ENCODE results near the gene MCTP1.

MCTP1 gene

DNA sequence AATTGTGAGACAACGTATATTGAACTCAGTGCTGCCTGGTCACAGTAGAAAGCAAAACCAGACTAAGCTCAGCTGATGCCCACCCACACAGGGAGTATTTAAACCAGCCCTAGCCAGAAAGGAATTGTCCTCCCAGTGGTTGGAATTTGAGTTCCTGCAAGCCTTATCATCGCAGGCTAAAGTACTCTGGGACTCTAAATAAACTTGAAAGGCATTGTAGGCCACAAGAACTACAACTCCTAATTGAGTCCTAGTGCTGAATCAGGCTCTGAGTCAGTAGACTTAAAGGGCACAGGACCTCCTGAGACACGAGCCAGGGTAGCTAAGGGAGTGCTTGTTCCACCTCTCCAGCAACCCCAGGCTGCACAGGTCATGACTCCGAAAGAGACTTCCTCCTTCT lies 171.4 kb downstream of the MCTP1 start:
- no peak for DNase-seq

DNA sequence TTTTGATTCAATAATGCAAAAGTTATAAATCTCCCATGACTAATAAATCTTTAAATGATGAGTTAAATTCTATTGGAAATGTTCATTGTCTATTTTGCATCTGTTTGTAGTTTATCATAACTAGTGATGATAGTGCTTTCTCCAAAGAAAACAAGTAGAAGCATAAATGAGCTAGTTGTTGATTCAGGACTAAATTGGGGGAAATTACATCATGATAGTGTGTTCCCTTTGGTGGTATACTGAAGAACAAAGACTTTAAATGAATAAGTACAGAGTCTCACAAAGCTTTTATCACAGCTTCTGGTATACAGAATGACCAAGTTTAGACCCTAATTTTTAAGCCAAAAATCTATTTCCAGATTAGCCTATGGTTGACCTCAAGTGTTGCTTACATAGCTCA lies 173.8 kb downstream of the MCTP1 start:
- DNase-seq: no peak

DNA sequence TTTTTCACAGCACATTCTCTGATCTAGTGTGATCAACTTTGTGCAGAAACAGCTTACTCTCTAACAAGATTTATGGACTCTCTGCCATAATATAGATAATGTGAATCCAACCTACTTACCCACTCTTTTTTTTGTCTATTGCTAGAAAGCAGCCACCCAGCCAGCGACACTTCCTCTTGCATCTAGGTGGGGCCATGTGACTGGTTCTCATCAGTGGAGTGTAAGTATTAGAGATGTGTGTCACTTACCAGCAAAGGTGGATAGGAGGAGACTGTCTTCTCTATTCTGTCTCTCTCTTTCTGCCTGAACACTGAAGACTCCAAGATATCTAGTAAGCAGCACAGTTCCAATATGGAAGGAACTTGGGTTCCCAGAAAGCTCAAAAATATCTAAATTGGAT lies 174.8 kb downstream of the MCTP1 start:
- no peak for DNase-seq

DNA sequence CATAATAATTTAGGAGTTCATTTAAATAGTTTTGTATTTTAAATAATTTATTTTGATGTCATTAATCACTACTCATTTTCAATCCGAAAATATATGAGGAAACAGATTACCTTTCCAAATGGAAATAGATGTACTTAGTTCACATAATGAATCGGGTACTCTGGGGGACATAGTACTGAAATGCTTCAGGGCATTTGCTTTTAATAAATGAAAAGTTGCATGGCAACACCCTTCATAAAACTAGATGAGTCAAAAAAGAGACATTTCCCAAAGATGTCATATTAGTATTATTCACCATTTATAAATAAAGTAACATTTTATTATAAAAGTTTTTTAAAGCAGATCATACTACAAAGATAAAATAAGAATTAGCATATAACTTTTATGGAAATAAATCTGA lies 177.8 kb downstream of the MCTP1 start:
- no peak for DNase-seq

DNA sequence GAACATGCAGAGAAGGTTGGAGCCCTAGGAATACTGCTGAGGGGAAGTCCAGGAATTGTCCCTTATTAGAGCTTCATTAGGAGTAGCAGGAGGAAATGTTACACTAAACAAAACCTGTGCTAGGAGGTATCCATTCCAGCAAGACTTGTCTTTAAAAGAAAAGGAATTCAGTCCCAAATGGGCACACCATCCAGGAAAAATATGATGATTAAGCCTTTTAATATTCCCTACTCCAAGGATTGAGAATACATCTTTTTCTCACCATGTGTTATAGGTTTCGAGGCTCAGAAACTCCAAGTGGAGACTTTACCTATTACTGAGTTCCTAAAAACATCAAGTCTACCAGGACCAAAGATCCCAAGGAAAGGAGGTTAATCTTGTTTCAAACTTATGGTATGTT lies 179.3 kb downstream of the MCTP1 start:
- no peak for DNase-seq

DNA sequence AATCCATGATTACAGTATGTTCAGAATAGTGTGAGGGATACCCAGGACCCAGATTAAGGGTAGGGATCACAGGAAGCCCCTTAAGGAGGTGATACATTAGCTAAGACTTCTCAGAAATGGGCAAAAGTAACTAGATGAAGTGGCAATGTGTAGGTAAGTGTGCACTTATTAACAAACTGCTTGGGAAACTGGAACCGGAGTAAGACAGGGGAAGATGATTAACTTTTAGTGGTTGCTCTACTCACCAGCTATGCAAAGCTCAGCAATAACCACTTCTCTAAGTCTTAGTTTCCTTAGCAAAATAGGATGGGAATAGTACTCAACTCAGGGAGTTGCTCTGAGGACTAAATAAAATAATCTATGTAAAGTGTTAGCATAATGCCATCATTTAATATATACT lies 182.2 kb downstream of the MCTP1 start:
- no peak for DNase-seq

DNA sequence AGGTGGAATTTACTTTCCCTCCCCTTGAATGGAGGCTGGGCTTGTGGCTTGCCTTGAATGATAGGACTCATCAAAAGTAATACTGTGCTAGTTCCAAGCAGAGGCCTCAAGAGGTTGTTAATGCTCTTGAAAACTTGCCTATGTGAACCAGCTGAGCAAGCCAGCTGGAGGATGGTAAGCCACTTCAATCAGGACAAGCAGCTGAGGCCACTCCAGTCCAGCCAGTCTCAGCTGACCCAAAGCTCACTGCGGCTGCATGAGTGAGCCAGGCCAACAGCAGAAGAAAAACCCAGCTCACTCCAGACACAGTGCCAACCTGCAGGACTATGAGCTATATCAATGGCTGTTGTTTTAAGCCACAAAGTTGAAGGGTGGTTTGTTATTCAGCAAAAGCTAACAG lies 182.8 kb downstream of the MCTP1 start:
- no peak for DNase-seq

DNA sequence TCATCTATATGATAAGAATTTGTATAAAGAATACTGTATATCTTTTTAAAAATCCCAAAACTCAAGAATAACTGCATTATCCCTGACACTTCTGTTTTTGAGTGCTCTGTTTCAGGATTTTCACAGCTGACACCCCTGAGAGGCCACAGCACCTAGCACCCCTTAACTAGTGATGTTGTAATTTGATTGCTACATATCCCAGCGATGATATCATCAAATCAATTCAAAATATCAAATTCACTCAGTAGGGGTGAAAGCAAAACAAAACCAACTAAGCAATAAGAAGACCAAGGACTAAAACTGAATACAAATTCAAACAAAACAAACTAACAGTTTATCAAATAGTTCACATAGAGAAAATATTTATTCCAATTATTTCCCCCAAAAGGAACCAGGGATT lies 184.3 kb downstream of the MCTP1 start:
- no peak for DNase-seq

DNA sequence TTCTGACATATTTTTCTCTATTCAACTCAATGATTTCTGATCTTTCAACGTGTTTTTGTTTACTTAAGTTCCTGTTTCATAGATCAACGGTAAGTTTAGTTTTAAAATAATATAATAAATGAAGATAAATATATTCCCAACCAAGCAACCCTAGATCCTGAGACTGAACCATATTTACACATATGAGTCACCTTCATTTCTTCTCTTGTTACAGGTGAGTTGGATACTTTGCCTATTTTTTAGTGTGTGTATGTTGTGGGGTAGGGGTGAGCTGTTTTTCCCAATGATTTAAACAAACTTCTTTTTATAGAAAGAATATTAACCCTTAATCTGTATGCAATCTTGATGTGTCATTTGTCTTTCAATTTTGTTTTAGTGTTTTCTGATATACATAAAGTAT lies 186.9 kb downstream of the MCTP1 start:
- no peak for DNase-seq

DNA sequence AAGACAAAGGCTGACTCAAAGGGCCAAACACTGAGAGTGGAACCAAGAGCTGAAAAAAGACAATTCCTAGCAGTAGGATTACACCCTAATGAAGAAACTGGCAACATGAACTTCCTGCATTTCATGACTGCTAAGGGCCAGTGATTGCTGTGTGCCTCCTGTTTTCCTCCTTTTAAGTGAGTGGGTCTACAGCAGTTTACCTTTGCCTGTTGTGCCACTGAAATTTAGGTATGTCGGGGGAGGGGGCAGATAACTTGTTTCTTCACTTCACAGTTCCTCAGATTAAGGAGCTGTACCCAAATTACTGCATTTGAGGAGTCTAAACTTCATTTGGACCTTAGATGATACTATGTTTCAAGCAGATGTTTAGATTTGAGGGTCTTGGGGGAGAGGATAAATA lies 191.7 kb downstream of the MCTP1 start:
- no peak for DNase-seq

DNA sequence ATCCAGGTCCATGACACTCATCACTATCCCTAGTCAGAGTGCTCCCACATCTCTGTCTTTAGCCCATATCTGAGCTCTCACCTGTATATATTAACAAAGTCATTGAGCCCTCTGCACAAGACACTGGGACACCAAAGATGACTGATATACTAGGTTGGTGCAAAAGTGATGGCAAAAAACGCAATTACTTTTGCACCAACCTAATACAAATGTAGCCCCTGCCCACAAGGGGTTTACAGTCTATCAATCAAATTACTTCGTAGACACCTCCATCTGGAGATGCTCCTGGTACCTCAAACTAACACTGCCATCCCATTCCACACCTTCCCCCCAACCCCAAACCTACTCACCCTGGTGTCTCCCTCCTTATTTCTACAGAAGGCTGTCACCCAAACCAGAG lies 194.1 kb downstream of the MCTP1 start:
- no peak for DNase-seq

DNA sequence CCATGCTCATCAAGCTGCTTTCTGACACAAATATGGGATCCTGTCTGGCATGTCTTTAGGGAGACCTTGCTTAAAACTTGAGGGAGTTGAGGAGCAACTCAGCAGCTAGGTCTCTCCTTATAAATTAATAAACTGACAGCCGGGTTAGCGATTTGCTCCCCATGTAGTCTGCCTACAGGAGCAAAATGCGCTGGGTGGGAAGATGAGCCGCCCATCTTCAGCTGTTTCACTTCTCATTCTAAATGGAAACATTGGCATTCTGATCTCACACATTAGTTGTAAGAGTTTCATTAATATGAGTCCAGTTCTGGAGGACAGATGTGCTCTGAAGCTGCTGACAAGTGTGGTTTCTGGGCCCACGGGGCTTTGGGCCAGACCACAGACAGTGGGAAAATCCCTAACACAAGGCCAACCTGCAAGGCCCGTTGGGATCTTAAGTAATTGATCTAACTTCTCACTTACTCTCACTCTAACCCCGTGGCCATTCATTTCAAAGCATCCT lies 197.0 kb downstream of the MCTP1 start:
- DNase-seq: no peak

DNA sequence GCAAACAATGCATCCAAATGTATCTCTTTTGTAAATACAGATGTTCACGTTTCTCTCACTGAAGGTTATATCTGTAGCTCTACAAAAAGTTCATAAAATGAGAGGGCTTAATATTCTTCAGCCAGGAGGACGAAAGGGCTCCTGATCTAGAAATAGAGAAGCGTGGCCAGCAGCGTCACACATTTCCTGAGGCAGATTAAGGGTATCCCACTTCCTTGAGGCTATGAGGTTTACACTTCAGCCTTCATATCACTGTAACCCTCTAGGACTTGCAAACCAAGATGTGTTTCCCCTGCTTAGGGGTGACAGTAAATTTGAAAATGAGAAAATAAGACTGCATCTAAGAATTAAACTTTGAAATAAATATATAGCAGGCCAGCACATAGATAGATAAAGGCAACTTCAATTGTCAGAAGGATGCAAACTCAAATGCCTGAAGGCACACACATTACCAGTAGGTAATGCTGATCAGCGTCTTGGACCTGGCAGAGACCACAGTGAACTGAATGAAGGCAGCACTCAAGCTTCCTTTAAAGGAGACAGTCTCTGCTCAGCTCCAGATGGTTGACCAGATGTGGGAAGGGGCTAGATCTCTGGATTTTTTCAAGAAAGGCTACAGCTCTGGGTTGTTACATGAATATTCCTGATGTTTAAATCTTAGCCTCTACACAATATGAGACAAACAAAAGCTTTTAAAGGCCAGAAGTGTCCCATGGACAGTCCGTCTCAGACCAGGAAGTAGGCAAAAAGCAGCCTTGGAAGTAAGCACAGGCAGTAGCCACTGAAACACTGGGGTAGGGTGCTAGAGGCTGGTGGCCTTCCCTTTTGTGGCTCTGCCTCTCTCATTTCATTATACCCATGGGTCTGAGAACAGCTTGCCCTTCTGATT lies 197.7 kb downstream of the MCTP1 start:
- DNase-seq: no peak

DNA sequence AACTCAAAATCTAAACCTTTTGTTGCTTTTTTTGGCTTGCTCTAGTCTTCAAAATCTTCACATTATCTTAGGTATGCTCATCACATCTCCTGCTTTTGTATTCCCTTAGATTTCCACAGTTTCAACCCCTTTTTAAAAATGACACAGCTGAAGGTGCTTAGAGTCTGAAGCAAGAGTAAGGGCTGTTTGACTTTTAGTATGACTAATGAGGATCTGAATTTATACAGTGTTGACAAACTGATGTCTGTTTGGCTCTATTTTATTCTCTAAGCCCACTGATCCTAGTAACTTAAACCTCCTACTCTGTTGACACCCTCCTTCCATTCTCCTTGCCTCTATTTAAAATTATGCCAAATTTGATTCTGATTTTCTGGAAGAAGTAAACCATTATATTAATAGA lies 200.1 kb downstream of the MCTP1 start:
- no peak for DNase-seq

DNA sequence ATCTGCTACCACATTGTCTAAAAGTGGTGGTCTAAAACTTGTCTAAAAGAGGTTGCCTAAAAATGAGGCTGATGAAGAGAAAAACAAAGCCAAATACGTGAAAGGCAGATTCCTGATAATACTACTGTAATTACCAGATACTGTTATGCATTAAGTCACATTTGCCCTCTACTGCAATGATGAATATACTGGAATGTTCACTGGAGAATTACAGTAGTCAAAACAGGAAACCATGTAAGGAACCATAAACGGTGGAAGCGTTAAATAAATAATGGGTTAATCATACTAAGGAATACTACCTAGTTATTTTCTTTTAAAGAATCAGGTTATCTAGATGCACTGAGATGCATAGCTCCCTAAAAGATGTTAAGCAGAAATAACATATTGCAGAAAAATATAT lies 201.3 kb downstream of the MCTP1 start:
- DNase-seq: no peak

DNA sequence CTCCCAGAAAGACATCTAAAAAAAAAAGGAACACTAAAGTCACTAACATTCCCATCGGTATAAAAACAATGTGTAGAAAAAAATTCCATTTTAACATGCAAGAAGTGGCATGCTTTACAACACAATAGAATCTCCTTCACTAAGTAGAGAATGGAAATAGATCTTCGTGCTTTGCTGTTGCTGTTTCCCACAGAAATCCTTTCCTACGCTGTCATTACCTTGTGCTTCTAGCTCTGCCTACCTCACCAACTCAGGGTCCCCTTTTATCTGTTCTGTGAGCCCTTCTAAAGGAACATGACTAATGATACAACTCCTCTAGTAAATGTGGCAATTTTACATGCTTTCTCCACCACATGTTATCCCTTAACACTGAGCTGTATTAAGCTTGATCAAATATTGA lies 202.9 kb downstream of the MCTP1 start:
- DNase-seq: no peak

DNA sequence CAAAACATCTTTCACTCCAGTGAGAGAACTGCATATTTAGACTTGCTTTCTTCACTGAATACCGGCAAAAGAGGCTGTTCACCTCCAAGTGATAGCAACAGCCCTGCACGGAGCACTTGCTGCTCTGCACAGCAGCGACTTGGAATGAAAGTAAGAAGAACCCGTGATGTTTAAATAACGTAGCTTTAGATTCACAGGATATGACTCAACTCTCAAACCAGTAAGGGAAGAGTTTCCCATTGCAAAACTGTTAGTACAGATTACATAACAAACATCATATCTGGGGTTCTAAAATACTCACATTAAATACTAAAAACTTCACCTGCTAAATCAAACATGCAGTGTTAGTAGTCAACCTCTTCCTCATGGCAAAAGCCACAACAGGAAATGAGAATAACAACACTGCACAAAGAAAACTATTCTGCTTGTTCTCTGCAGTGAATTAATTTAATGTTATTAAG lies 203.4 kb downstream of the MCTP1 start:
- no peak for DNase-seq

DNA sequence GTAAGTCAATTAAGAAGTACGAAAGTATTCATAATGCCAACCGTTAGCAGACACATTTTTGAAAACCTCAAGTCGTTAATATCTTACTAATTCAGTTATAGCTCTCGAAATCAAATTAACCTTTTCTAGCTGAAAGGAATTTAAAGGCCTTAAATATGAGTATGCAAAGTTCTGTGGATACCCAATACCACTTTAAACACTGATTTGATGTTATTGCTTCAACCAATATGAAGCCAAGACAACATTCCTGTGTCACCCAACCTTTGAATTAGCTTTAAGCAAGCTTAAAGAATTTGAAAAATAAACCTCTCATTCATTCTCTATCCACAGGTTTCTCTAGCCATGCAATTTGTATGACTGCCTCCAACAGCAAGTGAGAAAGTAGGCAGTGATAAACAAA lies 204.5 kb downstream of the MCTP1 start:
- no peak for DNase-seq

DNA sequence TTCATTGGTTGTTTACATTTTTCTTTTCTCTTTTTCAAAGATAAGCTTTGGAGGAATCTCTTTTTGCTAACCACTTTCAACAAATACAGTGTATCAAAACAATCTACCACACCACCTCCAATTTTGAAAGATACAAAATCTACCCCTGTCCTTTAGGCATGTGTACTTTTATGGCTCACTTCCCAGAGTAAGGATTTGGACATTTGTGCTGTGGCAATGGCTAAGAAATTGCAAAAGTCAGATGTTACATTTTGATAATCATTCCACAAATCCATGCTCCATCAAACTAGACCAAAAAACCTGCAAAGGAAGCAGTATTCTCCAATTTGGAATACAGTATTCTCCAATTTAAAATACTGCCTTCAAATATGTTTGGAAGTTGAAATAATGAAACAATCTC lies 204.9 kb downstream of the MCTP1 start:
- DNase-seq: no peak

DNA sequence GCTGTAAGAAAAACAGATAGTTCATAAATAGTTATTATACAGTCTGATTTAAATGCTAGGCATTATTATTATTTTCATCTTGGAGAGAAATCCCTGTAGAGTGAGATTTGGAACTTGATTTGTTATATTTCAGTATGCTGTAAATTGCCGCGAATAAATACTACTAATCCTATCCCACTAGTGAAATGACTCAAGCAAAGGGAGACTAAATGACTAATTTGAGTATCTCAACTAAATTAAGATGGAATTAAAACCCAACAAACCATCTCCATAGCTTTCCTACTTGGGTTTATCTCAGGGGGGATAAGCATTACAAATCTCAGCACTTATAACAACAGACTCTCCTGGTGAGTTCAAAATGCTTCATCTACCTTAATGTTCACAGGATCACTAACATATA lies 206.0 kb downstream of the MCTP1 start:
- DNase-seq: no peak

DNA sequence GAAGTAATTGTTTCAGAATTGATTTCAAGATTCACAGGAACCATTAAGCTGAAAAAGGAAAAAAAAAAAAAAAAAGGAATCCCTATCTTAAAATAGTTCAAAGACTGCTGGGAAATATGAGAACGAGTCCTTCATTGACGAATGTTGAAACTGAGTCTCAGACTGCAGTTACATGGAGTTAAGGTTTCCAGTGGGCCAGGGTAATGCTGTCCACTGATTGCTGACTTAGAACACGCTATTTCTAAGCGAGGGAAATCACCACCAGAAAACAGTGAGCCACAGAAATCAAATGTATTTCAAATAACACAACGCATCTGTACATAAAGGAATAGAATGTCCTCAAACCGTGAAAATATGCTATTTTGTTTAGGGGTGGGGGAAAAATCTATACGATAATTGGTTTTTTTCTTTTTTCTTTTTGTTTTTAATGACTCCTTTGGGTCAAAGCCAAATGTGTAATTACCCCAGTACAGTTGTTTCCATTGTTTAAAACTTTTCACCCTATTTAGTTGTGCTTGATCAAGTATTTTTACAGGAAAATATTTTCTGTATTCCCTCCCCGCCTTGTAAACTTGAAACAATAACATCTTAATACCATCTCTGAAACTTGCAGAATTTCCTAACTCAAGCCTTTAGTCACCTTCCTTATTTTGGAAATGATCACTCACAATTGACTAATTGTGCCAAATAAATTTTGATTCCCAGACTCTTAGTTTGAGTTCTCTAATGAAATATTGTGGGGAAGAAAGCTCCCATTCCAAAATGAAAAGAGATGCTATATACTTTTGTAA lies 208.3 kb downstream of the MCTP1 start:
- DNase-seq: no peak

DNA sequence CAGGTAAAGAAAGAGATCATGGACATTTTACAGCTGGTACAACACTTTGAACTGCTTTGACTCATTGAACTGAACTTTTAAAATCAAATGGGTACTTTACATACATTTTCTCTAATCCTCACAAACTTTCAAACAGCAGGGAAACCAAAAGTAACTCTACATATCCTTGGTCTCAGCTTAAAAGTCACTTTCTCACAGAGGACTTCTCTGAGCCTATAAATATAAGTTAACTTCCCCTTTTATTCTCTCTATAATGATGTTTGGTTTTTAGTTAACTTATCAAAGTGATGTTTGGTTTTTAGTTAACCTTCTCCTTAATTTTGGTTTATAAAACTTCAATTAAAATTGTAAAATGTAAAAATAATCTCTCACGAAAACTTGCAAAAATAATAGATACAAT lies 209.8 kb downstream of the MCTP1 start:
- no peak for DNase-seq

DNA sequence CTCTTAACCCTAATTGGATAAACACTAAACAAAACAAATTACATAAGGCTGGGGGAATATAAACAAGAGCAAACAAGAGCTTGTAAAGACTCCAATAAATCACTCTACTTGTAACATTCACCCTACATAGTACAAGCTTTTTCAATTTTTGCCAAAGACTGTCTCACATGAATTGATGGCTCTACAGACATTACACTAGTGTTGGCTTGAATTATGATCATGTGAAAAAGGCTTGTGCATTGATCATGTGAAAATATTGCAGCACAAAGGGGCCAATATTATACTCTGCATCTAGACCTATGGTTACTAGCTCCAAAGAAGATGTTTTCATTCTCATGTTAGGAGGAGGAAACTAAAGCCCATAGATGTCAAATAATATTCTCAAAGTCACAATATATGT lies 212.6 kb downstream of the MCTP1 start:
- DNase-seq: no peak

DNA sequence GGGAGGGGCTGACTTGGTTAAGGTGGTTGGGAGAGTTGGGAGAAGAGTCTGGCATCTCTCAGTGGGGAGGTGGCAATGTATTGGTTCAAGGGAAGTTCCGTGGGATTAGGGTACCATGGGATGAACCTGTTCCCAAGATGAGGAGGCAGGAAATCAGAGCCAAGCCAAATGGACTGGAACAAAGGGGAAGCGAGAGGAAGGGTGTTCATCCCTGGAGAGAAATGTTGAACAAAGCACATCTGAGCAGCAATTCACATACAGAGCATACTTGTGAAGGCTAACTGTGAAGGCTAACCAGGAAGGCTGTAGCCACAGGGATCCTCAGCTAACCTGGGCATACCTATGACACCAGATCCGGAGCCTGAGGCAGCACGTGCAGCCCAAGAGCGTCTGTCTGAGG lies 214.0 kb downstream of the MCTP1 start:
- DNase-seq: no peak
